Measurements from ENCODE around the gene PIGB. TPM values are rescaled to one million over a fixed set of nuclear protein-coding genes. Genes with fewer than 3 reads are reported as not detected.

The PIGB gene
- total RNA-seq, 1 donor from 2014 or later, result 12.7 TPM

- no peaks in the 10 kb centered on the region for H3K9me3 Mint-ChIP-seq (ENCODE audit: unreplicated experiment)
- peaks cover 5% of the 10 kb centered on the region for H3K36me3 Mint-ChIP-seq (ENCODE audit: low read depth, unreplicated experiment)
- DNase-seq (ENCODE audit: low spot score), result no peak
- H3K4me3 Mint-ChIP-seq (ENCODE audit: unreplicated experiment), result no peak overlapping the region
- peaks cover 7% of the 10 kb centered on the region for H3K27me3 Mint-ChIP-seq (ENCODE audit: unreplicated experiment)
- peaks cover 10% of the 10 kb centered on the region for H3K4me1 Mint-ChIP-seq (ENCODE audit: unreplicated experiment)
- H3K27ac Mint-ChIP-seq (ENCODE audit: unreplicated experiment), result no peak overlapping the region
- no peak for TF ChIP-seq CTCF (IDR thresholded peaks at IDR 0.05; ENCODE audit: unreplicated experiment)
These were observed 84.5 kb downstream of the PIGB start for GRCh38 chr15:55403531-55403930.

Small RNA genes lying within 50 kb of the gene (microRNA-seq; reads per million reads assigned to microRNA genes)
- gene MIR628 (ENCODE audit: unreplicated experiment), result 64.6 reads per million, percentile 79 among the genes with 10 or more reads in this experiment

Other genes with a start within 250 kb of the PIGB start
- 58.0 TPM for gene RSL24D1, start 122.3 kb upstream of the PIGB start, total RNA-seq (ENCODE audit: unreplicated experiment)
- 19.4 TPM for gene RAB27A, start 29.4 kb upstream of the PIGB start, total RNA-seq (ENCODE audit: unreplicated experiment)
- 15.4 TPM for gene PIGBOS1, start 99 bp upstream of the PIGB start, total RNA-seq (ENCODE audit: unreplicated experiment)
- gene CCPG1, start 89.1 kb downstream of the PIGB start, total RNA-seq (ENCODE audit: unreplicated experiment), result 31.5 TPM
- 1.4 TPM for gene PIERCE2, start 89.3 kb downstream of the PIGB start, total RNA-seq (ENCODE audit: unreplicated experiment)
- gene DNAAF4, start 189.0 kb downstream of the PIGB start, total RNA-seq (ENCODE audit: unreplicated experiment), result 5.6 TPM